Measurements from ENCODE around the gene ATP11A. TPM values are rescaled to one million over a fixed set of nuclear protein-coding genes. Genes with fewer than 3 reads are reported as not detected.

ATP11A gene
- total and polyA plus RNA-seq, 7 donors = 0.69 to 22.9 (median 9.6) TPM

GRCh38 chr13:112752211-112752610, 62.4 kb downstream of the ATP11A start:
- no peak overlapping the region for H3K27ac ChIP-seq
- H3K4me3 ChIP-seq = no peak overlapping the region
- no peaks in the 10 kb centered on the region for H3K27me3 ChIP-seq
- H3K9me3 ChIP-seq = no peaks in the 10 kb centered on the region
- TF ChIP-seq CTCF (IDR thresholded peaks at IDR 0.05) = no peak
- TF ChIP-seq POLR2AphosphoS5 (IDR thresholded peaks at IDR 0.05) = no peak
- TF ChIP-seq EP300 (IDR thresholded peaks at IDR 0.05) = no peak
- no peak for TF ChIP-seq POLR2A (IDR thresholded peaks at IDR 0.05)
- intact Hi-C loops (cut with DNase I) = no loop called here
- H3K4me1 ChIP-seq = peaks cover 0 to 30% (median 8%) of the 10 kb centered on the region in 4 donors
- 93 to 96% methylated on average over 20 of the region's 20 CpGs for WGBS, 2 donors
- DNase-seq = no peak
- H3K36me3 ChIP-seq = no peaks in the 10 kb centered on the region

- no peaks in the 10 kb centered on the region for H3K27me3 ChIP-seq
- H3K4me3 ChIP-seq = no peak overlapping the region
- peaks cover 0 to 30% (median 8%) of the 10 kb centered on the region in 4 donors for H3K4me1 ChIP-seq
- intact Hi-C loops (cut with DNase I) = no loop called here
- no peaks in the 10 kb centered on the region for H3K9me3 ChIP-seq
- peak overlapping the region in 1 of 4 donors; percentile 40 for H3K27ac ChIP-seq
- TF ChIP-seq CTCF (IDR thresholded peaks at IDR 0.05) = no peak
- TF ChIP-seq POLR2A (IDR thresholded peaks at IDR 0.05) = no peak
- no peak for TF ChIP-seq EP300 (IDR thresholded peaks at IDR 0.05)
- TF ChIP-seq POLR2AphosphoS5 (IDR thresholded peaks at IDR 0.05) = no peak
- H3K36me3 ChIP-seq = no peaks in the 10 kb centered on the region
- no peak for DNase-seq
- WGBS, 2 donors = 70 to 84% methylated on average over 24 of the region's 24 CpGs
Measured at GRCh38 chr13:112752711-112753541, 63.1 kb downstream of the ATP11A start.

- DNase-seq = no peak
- H3K4me3 ChIP-seq = no peak overlapping the region
- peaks cover 0 to 29% (median 7%) of the 10 kb centered on the region in 4 donors for H3K4me1 ChIP-seq
- H3K36me3 ChIP-seq = no peaks in the 10 kb centered on the region
- intact Hi-C loops (cut with DNase I) = no loop called here
- peak overlapping the region in 1 of 4 donors; percentile 40 for H3K27ac ChIP-seq
- H3K9me3 ChIP-seq = no peaks in the 10 kb centered on the region
- TF ChIP-seq EP300 (IDR thresholded peaks at IDR 0.05) (no peak), POLR2AphosphoS5 (IDR thresholded peaks at IDR 0.05) (no peak), CTCF (IDR thresholded peaks at IDR 0.05) (no peak), POLR2A (IDR thresholded peaks at IDR 0.05) (no peak)
- no peaks in the 10 kb centered on the region for H3K27me3 ChIP-seq
- WGBS, 2 donors = 94 to 95% methylated on average over 16 of the region's 16 CpGs
Measured at GRCh38 chr13:112753833-112754232, 64.0 kb downstream of the ATP11A start.

DNA sequence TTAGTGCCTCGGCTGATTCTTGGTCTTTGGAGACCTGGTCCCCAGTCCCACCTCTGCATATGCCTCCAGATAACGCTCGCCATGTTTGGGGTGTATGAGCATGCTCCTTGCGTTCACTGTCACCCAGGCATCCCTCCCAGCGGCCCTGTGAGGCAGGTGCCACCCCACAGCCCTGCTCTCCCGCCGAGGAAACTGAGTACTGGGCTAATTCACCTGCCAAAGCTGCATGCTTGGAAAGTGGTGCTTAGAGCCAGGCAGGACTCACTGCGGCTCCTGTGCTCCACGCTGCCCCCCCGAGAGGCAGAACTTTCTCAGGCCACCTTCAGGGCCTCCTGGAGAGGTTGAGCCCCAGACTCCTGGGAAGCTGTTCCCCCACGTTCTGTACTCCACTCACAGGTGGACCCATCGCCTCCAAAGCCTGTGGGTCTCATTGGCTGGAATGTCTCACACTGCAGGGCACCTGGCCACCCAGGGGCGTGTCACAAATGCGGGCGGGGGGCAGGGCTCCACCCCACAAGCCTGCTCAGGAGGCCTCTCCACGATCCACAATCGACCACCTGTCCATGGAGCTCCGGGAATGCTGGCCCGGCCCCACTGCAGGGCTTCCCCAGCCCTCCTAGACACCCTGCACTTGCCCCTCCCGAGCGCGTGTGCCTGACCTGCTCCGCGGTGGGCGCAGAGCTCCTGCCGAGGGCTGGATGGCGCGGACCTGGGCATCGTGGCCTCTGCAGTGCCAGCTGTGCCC, 64.6 kb downstream of the ATP11A start:
- TF ChIP-seq POLR2A (IDR thresholded peaks at IDR 0.05) (no peak), CTCF (IDR thresholded peaks at IDR 0.05) (no peak), POLR2AphosphoS5 (IDR thresholded peaks at IDR 0.05) (no peak), EP300 (IDR thresholded peaks at IDR 0.05) (no peak)

More for the DNA sequence above, 64.6 kb downstream of the ATP11A start:
- WGBS, 2 donors = 91 to 95% methylated on average over 29 of the region's 29 CpGs
- intact Hi-C loops (cut with DNase I) = no loop called here
- H3K27me3 ChIP-seq = no peaks in the 10 kb centered on the region
- H3K9me3 ChIP-seq = no peaks in the 10 kb centered on the region
- no peak for DNase-seq
- no peak overlapping the region for H3K27ac ChIP-seq
- no peak overlapping the region for H3K4me3 ChIP-seq
- peaks cover 0 to 23% (median 4%) of the 10 kb centered on the region in 4 donors for H3K4me1 ChIP-seq
- H3K36me3 ChIP-seq = no peaks in the 10 kb centered on the region

Measured in sigmoid colon (tissue), 7 donors.